ENCODE results near the gene PDE11A. TPM values are rescaled to one million over a fixed set of nuclear protein-coding genes. Genes with fewer than 3 reads are reported as not detected.

The PDE11A gene
- total and polyA plus RNA-seq, 2 of the 8 experiments (the other 6 are each of a cell fraction or from before 2014, with no cell fraction given), result 0.19 to 0.23 TPM

DNA sequence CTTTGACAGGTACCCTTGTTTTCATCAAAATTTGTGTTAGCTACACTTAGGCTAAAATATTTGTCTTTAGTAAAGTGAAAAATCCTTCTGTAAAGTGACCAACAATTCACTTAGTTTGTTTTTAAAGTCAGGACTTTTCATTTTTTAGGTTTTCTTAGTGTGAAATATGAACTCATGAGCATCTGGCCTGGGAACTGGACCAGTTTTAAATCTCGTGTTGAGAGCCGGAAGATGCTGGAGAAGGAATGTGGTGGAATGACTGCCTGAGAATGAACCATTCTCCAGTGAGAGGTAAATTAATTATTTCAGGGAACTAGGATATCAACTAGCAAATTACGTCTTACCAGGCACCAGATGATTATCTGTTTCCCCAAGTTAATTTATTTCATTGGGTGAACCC lies 374.3 kb downstream of the PDE11A start:
- no peak overlapping the region for H2BK5ac ChIP-seq (ENCODE audit: low read depth, low read length)
- no peak overlapping the region for H4K8ac ChIP-seq (ENCODE audit: extremely low read depth, insufficient read depth, low read length)
- H4K20me1 ChIP-seq (replicated peaks in 1 of 2; ENCODE audit: control insufficient read depth in 1 of 2, insufficient read depth in 2 of 2, low read length in 2 of 2), result no peaks in the 10 kb centered on the region
- CTCF ChIA-PET (ENCODE audit: partially characterized antibody), result interaction anchor here (0.6 to 1.9 kb wide), 4 partner anchors 10 to 50 kb away, joined by 3 to 5 read pairs (median 4); no protein-coding TSS in a partner anchor
- H2BK20ac ChIP-seq (ENCODE audit: low read length), result no peak overlapping the region
- no peaks in the 10 kb centered on the region for H3K23me2 ChIP-seq (ENCODE audit: low read depth, low read length)
- H3K79me1 ChIP-seq (ENCODE audit: low read depth, low read length), result no peaks in the 10 kb centered on the region
- H2AK5ac ChIP-seq (ENCODE audit: low read depth, low read length), result no peak overlapping the region
- H3K18ac ChIP-seq (ENCODE audit: extremely low read depth, low read length), result no peak overlapping the region
- no peaks in the 10 kb centered on the region for H3K36me3 ChIP-seq (ENCODE audit: control insufficient read depth in 2 of 4, insufficient read depth in 4 of 4, low read length in 3 of 4)
- no peak overlapping the region for H3K4me2 ChIP-seq (ENCODE audit: insufficient read depth in 1 of 2, low read depth in 2 of 2, low read length in 2 of 2)
- H3K4me3 ChIP-seq (ENCODE audit: extremely low read depth in 1 of 4, insufficient read depth in 2 of 4, low read depth in 3 of 4, low read length in 4 of 4), result no peak overlapping the region
- H2AFZ ChIP-seq (ENCODE audit: low read length), result no peak overlapping the region
- DNase-seq (ENCODE audit: low read depth in 1 of 2, low spot score in 2 of 2) (no peak), FAIRE-seq (no peak)
- no peak overlapping the region for H3K9ac ChIP-seq (replicated peaks in 1 of 4; ENCODE audit: extremely low read depth in 1 of 4, low read depth in 3 of 4, low read length in 3 of 4)
- H3K79me2 ChIP-seq (ENCODE audit: control insufficient read depth in 1 of 2, insufficient read depth in 2 of 2, low read length in 2 of 2), result no peaks in the 10 kb centered on the region
- H3K9me3 ChIP-seq (ENCODE audit: insufficient read depth in 2 of 2, low read depth in 1 of 2, low read length in 1 of 2), result no peaks in the 10 kb centered on the region
- H4K5ac ChIP-seq (ENCODE audit: insufficient read length, low read depth, low read length), result no peak overlapping the region
- no peak overlapping the region for H2BK15ac ChIP-seq (ENCODE audit: low read length)
- TF ChIP-seq KDM5A (IDR thresholded peaks at IDR 0.05; ENCODE audit: low read length), result no peak
- no peak for TF ChIP-seq TAF7 (optimal IDR thresholded peaks at IDR 0.05; ENCODE audit: borderline replicate concordance, low read depth, low read length)
- TF ChIP-seq FOSL1 (IDR thresholded peaks at IDR 0.05; ENCODE audit: insufficient read depth, low read depth, low read length), result no peak
- no peak for TF ChIP-seq YY1 (IDR thresholded peaks at IDR 0.05; ENCODE audit: low read depth, low read length)
- WGBS, 2 experiments (ENCODE audit: extremely low coverage in 1 of 2, insufficient coverage in 1 of 2, insufficient read length in 1 of 2, insufficient replicate concordance in 2 of 2, low coverage in 1 of 2, low lambda C conversion rate in 2 of 2, missing lambda C conversion rate in 1 of 2), result 92% methylated on average over 3 of the region's 3 CpGs; no CpG with 5 or more reads in 1 of the 2 experiments
- H4K91ac ChIP-seq (replicated peaks; ENCODE audit: insufficient read length, low read length), result no peak overlapping the region
- H3K4me1 ChIP-seq (replicated peaks in 1 of 4; ENCODE audit: control insufficient read depth in 3 of 4, insufficient read depth in 4 of 4, low read length in 3 of 4), result no peaks in the 10 kb centered on the region
- H3K14ac ChIP-seq (ENCODE audit: insufficient read length), result no peak overlapping the region
- POLR2A ChIA-PET (ENCODE audit: partially characterized antibody), result no interaction called here
- no peak overlapping the region for H2BK12ac ChIP-seq (ENCODE audit: low read depth, low read length)
- H2BK120ac ChIP-seq (replicated peaks; ENCODE audit: low read depth, low read length), result no peak overlapping the region
- no peak overlapping the region for H3K4ac ChIP-seq (replicated peaks; ENCODE audit: insufficient read length, low read depth, low read length)
- no peak overlapping the region for H3K56ac ChIP-seq (replicated peaks; ENCODE audit: insufficient read length, low read depth, low read length)
- no peak overlapping the region for H3K23ac ChIP-seq (ENCODE audit: insufficient read length)
- H3K27ac ChIP-seq (ENCODE audit: low read depth, low read length), result no peak overlapping the region
- no peaks in the 10 kb centered on the region for H3K27me3 ChIP-seq (replicated peaks in 1 of 4; ENCODE audit: control insufficient read depth in 3 of 4, extremely low read depth in 1 of 4, insufficient read depth in 3 of 4, low read length in 3 of 4)

Measured in H1 (cell line).